ENCODE results near the gene MND1. TPM values are rescaled to one million over a fixed set of nuclear protein-coding genes. Genes with fewer than 3 reads are reported as not detected.

MND1 gene
- total and polyA plus RNA-seq, 2 of the 8 experiments (the other 6 are each of a cell fraction or from before 2014, with no cell fraction given): 4.4 to 26.2 TPM

GRCh38 chr4:153333874-153334273 lies 10.6 kb upstream of the MND1 start:
- Histone ChIP-seq H3K4me3 (ENCODE audit: extremely low read depth in 1 of 4, insufficient read depth in 2 of 4, low read depth in 3 of 4, low read length in 4 of 4) (no peak overlapping the region), H3K27me3 (replicated peaks in 1 of 4; ENCODE audit: control insufficient read depth in 3 of 4, extremely low read depth in 1 of 4, insufficient read depth in 3 of 4, low read length in 3 of 4) (no peaks in the 10 kb centered on the region), H3K9me3 (ENCODE audit: insufficient read depth in 2 of 2, low read depth in 1 of 2, low read length in 1 of 2) (no peaks in the 10 kb centered on the region), H3K79me2 (ENCODE audit: control insufficient read depth in 1 of 2, insufficient read depth in 2 of 2, low read length in 2 of 2) (no peaks in the 10 kb centered on the region), H3K56ac (replicated peaks; ENCODE audit: insufficient read length, low read depth, low read length) (no peak overlapping the region), H2BK20ac (ENCODE audit: low read length) (no peak overlapping the region), H3K23ac (ENCODE audit: insufficient read length) (no peak overlapping the region), H3K27ac (ENCODE audit: low read depth, low read length) (no peak overlapping the region), H3K4me1 (replicated peaks in 1 of 4; ENCODE audit: control insufficient read depth in 3 of 4, insufficient read depth in 4 of 4, low read length in 3 of 4) (no peaks in the 10 kb centered on the region), H4K8ac (ENCODE audit: extremely low read depth, insufficient read depth, low read length) (no peak overlapping the region), H2BK15ac (ENCODE audit: low read length) (no peak overlapping the region), H2BK12ac (ENCODE audit: low read depth, low read length) (no peak overlapping the region), H3K14ac (ENCODE audit: insufficient read length) (no peak overlapping the region), H2AFZ (ENCODE audit: low read length) (no peak overlapping the region), H2BK120ac (replicated peaks; ENCODE audit: low read depth, low read length) (no peak overlapping the region), H3K9ac (replicated peaks in 1 of 4; ENCODE audit: extremely low read depth in 1 of 4, low read depth in 3 of 4, low read length in 3 of 4) (no peak overlapping the region), H3K79me1 (ENCODE audit: low read depth, low read length) (no peaks in the 10 kb centered on the region), H4K91ac (replicated peaks; ENCODE audit: insufficient read length, low read length) (no peak overlapping the region), H3K36me3 (ENCODE audit: control insufficient read depth in 2 of 4, insufficient read depth in 4 of 4, low read length in 3 of 4) (peaks cover 0 to 12% (median 2%) of the 10 kb centered on the region in 4 experiments; a peak in 4 of 8 replicates), H4K5ac (ENCODE audit: insufficient read length, low read depth, low read length) (no peak overlapping the region), H3K4me2 (ENCODE audit: insufficient read depth in 1 of 2, low read depth in 2 of 2, low read length in 2 of 2) (no peak overlapping the region), H3K23me2 (ENCODE audit: low read depth, low read length) (no peaks in the 10 kb centered on the region), H4K20me1 (replicated peaks in 1 of 2; ENCODE audit: control insufficient read depth in 1 of 2, insufficient read depth in 2 of 2, low read length in 2 of 2) (peaks cover 0 to 2% of the 10 kb centered on the region in 2 experiments), H2BK5ac (ENCODE audit: low read depth, low read length) (no peak overlapping the region), H3K4ac (replicated peaks; ENCODE audit: insufficient read length, low read depth, low read length) (no peak overlapping the region), H3K18ac (ENCODE audit: extremely low read depth, low read length) (no peak overlapping the region), H2AK5ac (ENCODE audit: low read depth, low read length) (no peak overlapping the region)
- ChIA-PET POLR2A (ENCODE audit: partially characterized antibody) (no interaction called here), CTCF (ENCODE audit: partially characterized antibody) (no interaction called here)
- DNase-seq (ENCODE audit: low read depth in 1 of 2, low spot score in 2 of 2): no peak
- no peak for FAIRE-seq
- TF ChIP-seq NANOG (IDR thresholded peaks at IDR 0.05; ENCODE audit: insufficient read depth, low read depth, low read length, poor library complexity, severe bottlenecking) (no peak), TBP (IDR thresholded peaks at IDR 0.05; ENCODE audit: low read depth, low read length) (no peak), RFX5 (IDR thresholded peaks at IDR 0.05; ENCODE audit: borderline replicate concordance, low read depth, low read length) (no peak), JUND (IDR thresholded peaks at IDR 0.05; ENCODE audit: low read length) (no peak), TCF12 (IDR thresholded peaks at IDR 0.05; ENCODE audit: low read depth, low read length) (no peak), CBX8 (IDR thresholded peaks at IDR 0.05; ENCODE audit: borderline replicate concordance, low read depth, low read length) (no peak), TEAD4 (IDR thresholded peaks at IDR 0.05; ENCODE audit: low read depth, low read length) (no peak), SUZ12 (IDR thresholded peaks at IDR 0.05; ENCODE audit: low read length) (no peak), RBBP5 (IDR thresholded peaks at IDR 0.05; ENCODE audit: borderline replicate concordance, low read depth, low read length) (no peak), E2F6 (IDR thresholded peaks at IDR 0.05) (no peak), CHD2 (IDR thresholded peaks at IDR 0.05; ENCODE audit: low read length) (no peak), MAFK (IDR thresholded peaks at IDR 0.05; ENCODE audit: low read depth, low read length) (no peak), BACH1 (IDR thresholded peaks at IDR 0.05; ENCODE audit: low read length) (no peak), SIRT6 (IDR thresholded peaks at IDR 0.05; ENCODE audit: low read length) (no peak), MAX (IDR thresholded peaks at IDR 0.05) (no peak)

Measured in H1 (cell line).